OCI-LY7 (cell line): Measurements from ENCODE around the gene ADCY9. TPM values are rescaled to one million over a fixed set of nuclear protein-coding genes. Genes with fewer than 3 reads are reported as not detected.

ENCODE experiments used
- BruUV-seq: library from RNA; stranded (reverse); fragments of 400-500 nt; replicated peaks from 2 replicates; lab custom pipeline; 2021; lab: Mats Ljungman, UMichigan
- CTCF ChIA-PET: fragments of 300-600 bp; sonication (Branson Sonifier 250); formaldehyde crosslinking; loops from one replicate; lab custom pipeline; 2022; ENCODE audit warnings: antibody characterized with exemption; ENCODE audit not compliant: unreplicated experiment; lab: Charles Lee
- POLR2A ChIA-PET: fragments of 300-600 bp; sonication (Branson Sonifier 250); formaldehyde crosslinking; loops from one replicate; lab custom pipeline; 2022; ENCODE audit warnings: antibody characterized with exemption; lab: Charles Lee
- DNase-seq: peaks from one replicate; pipeline ENCODE4 v3.0.0-alpha.2; 2015; ENCODE audit warnings: low spot score
- H2AFZ ChIP-seq: fragments of 200-600 bp; sonication (generic), shearing (Covaris generic); 2 replicates; pipeline ENCODE4 v1.6.1; 2014; ENCODE audit warnings: mild to moderate bottlenecking, antibody characterized with exemption, low read length, moderate library complexity
- H3K27ac ChIP-seq: fragments of 200-600 bp; sonication (generic); 2 replicates; pipeline ENCODE4 v1.5.1; 2014; ENCODE audit warnings: mixed run types, low read depth, mild to moderate bottlenecking, moderate library complexity, low read length, inconsistent platforms; ENCODE audit not compliant: poor library complexity, severe bottlenecking
- H3K36me3 ChIP-seq: fragments of 200-600 bp; sonication (generic); 2 replicates; pipeline ENCODE4 v1.6.1; 2014; ENCODE audit warnings: mild to moderate bottlenecking, antibody characterized with exemption, low read length, moderate library complexity, mixed read lengths; ENCODE audit not compliant: insufficient read depth
- H3K4me1 ChIP-seq: fragments of 200-600 bp; sonication (generic); 2 replicates; pipeline ENCODE4 v1.5.1; 2014; ENCODE audit warnings: mild to moderate bottlenecking, low read length; ENCODE audit not compliant: insufficient read depth, poor library complexity, severe bottlenecking
- H3K4me2 ChIP-seq: fragments of 200-600 bp; sonication (generic); 2 replicates; pipeline ENCODE4 v1.6.1; 2014; ENCODE audit warnings: mild to moderate bottlenecking, low read length
- H3K4me3 ChIP-seq: fragments of 200-600 bp; sonication (generic); 2 replicates; pipeline ENCODE4 v1.5.1; 2014; ENCODE audit warnings: mild to moderate bottlenecking, low read depth, low read length; ENCODE audit not compliant: poor library complexity, severe bottlenecking
- H3K79me2 ChIP-seq: fragments of 200-600 bp; sonication (generic); 2 replicates; pipeline ENCODE4 v1.6.1; 2016; ENCODE audit warnings: low read depth, mild to moderate bottlenecking, low read length, moderate library complexity, mixed read lengths; ENCODE audit not compliant: insufficient read depth
- H3K9me2 ChIP-seq: fragments of 200-600 bp; sonication (generic); 2 replicates; pipeline ENCODE4 v1.6.1; 2016; ENCODE audit warnings: mild to moderate bottlenecking, low read length, mixed read lengths; ENCODE audit not compliant: insufficient read depth
- H3K9me3 ChIP-seq: fragments of 200-600 bp; sonication (generic); 2 replicates; pipeline ENCODE4 v1.6.1; 2014; ENCODE audit warnings: mild to moderate bottlenecking, mixed run types, low read length, mixed read lengths
- H4K20me1 ChIP-seq: fragments of 200-600 bp; sonication (generic); 2 replicates; pipeline ENCODE4 v1.6.1; 2014; ENCODE audit warnings: mild to moderate bottlenecking, antibody characterized with exemption, low read length, moderate library complexity, mixed read lengths; ENCODE audit not compliant: insufficient read depth
- EZH2phosphoT487 ChIP-seq: fragments of 200-600 bp; sonication (generic); IDR thresholded peaks from 2 replicates; pipeline ENCODE4 v1.6.1; 2018; ENCODE audit warnings: low read depth, borderline replicate concordance, mild to moderate bottlenecking, mixed run types, antibody characterized with exemption, low read length, moderate library complexity, mixed read lengths
- intact Hi-C: fragments of 100-400 bp; cut with micrococcal nuclease; formaldehyde crosslinking; loops from one replicate; pipeline ENCODE4 v1.10.0; 2022; ENCODE audit not compliant: unreplicated experiment
- total RNA-seq, 2 experiments: library from RNA; depleted of rRNA in 1 of 2; stranded (reverse); fragments of >200 nt in 1 of 2; shearing (Covaris generic) in 1 of 2; gene quantifications; 2 replicates each; pipeline ENCODE4 v1.2.3, GENCODE V29; 2014 to 2022
- TF ChIP-seq, protein P1 (sequence below): fragments of 200-600 bp; sonication (generic); conservative IDR thresholded peaks from 2 replicates; pipeline ENCODE4 v1.5.1; 2014; ENCODE audit warnings: mild to moderate bottlenecking, antibody characterized with exemption, low read length, moderate library complexity, mixed read lengths

ADCY9 gene
- total RNA-seq, 2 experiments from 2014 or later = 0.22 to 0.34 TPM

DNA sequence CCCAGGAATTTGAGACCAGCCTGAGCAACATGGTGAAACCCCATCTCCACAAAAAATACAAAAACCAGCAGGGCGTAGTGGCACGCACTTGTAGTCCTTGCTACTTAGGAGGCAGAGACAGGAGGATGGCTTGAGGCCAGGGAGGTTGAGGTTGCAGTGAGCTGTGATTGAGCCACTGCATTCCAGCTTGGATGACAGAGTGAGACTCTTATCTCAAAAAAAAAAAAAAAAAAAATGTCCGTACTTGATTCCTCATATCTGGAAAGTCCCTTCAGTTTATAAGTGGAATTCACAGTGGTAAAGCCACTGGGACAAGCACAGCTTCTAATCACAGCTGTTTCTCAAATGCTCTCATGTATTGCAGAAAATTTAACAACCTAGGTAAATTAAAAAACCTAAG, 157.1 kb downstream of the ADCY9 start:
- H3K4me1 ChIP-seq = no peaks in the 10 kb centered on the region
- TF ChIP-seq, protein P1, sequence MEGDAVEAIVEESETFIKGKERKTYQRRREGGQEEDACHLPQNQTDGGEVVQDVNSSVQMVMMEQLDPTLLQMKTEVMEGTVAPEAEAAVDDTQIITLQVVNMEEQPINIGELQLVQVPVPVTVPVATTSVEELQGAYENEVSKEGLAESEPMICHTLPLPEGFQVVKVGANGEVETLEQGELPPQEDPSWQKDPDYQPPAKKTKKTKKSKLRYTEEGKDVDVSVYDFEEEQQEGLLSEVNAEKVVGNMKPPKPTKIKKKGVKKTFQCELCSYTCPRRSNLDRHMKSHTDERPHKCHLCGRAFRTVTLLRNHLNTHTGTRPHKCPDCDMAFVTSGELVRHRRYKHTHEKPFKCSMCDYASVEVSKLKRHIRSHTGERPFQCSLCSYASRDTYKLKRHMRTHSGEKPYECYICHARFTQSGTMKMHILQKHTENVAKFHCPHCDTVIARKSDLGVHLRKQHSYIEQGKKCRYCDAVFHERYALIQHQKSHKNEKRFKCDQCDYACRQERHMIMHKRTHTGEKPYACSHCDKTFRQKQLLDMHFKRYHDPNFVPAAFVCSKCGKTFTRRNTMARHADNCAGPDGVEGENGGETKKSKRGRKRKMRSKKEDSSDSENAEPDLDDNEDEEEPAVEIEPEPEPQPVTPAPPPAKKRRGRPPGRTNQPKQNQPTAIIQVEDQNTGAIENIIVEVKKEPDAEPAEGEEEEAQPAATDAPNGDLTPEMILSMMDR = no peak
- TF ChIP-seq EZH2phosphoT487 = no peak
- POLR2A ChIA-PET = interaction anchor here (0.6 to 0.8 kb wide), 2 partner anchors 19 to 240 kb away, joined by 3 to 4 read pairs; no protein-coding TSS in a partner anchor
- H3K4me3 ChIP-seq = no peak overlapping the region
- H3K79me2 ChIP-seq = no peaks in the 10 kb centered on the region
- no peaks in the 10 kb centered on the region for H4K20me1 ChIP-seq
- no peak overlapping the region for H3K27ac ChIP-seq
- intact Hi-C loops = no loop called here
- no peak for DNase-seq
- no peaks in the 10 kb centered on the region for H3K9me3 ChIP-seq
- H3K4me2 ChIP-seq = no peak overlapping the region
- CTCF ChIA-PET = no interaction called here
- BruUV-seq = no TSS peak
- H2AFZ ChIP-seq = no peak overlapping the region
- no peaks in the 10 kb centered on the region for H3K9me2 ChIP-seq
- H3K36me3 ChIP-seq = no peaks in the 10 kb centered on the region

DNA sequence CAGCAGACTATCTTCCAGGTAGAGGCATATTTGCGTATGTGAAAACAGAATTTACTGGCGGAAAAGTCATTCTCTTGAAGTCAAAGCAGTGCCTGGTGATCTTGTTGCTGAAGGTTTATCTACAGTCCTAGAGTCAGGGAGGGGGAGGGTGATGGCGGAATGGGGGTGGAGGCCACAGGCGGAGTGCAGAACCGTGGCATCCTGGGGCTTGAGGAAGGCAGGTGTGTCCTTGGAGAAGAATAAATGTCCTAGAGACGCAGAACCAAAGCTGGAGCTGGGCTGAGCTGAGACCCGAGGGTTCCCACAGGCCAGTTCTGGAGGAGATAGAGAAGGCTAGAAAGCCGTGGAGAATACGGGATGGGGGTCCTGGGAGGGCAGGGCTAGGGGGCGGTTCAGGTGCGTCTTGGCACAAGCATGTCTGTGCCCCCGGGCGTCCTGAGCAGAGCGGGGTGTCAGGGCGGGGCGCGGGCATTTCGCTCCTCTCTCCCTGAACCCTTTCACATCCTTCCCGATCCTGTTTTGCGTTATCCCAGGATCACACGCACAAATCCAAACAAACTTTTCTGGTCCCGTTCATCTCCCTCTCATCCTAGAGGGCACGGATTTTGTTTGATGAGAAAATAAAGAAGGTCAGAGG, 158.8 kb downstream of the ADCY9 start:
- H3K9me2 ChIP-seq = no peaks in the 10 kb centered on the region
- no peak for DNase-seq
- H2AFZ ChIP-seq = no peak overlapping the region
- POLR2A ChIA-PET = interaction anchor here (0.6 kb wide), 1 partner anchor 58 kb away, joined by 4 read pairs; no protein-coding TSS in a partner anchor
- H3K9me3 ChIP-seq = no peaks in the 10 kb centered on the region
- H3K27ac ChIP-seq = no peak overlapping the region
- H3K4me1 ChIP-seq = no peaks in the 10 kb centered on the region
- no peaks in the 10 kb centered on the region for H3K79me2 ChIP-seq
- CTCF ChIA-PET = no interaction called here
- H3K36me3 ChIP-seq = no peaks in the 10 kb centered on the region
- intact Hi-C loops = no loop called here
- no TSS peak for BruUV-seq
- H4K20me1 ChIP-seq = no peaks in the 10 kb centered on the region
- H3K4me2 ChIP-seq = no peak overlapping the region
- no peak overlapping the region for H3K4me3 ChIP-seq
- TF ChIP-seq, protein P1 = no peak
- TF ChIP-seq EZH2phosphoT487 = no peak

DNA sequence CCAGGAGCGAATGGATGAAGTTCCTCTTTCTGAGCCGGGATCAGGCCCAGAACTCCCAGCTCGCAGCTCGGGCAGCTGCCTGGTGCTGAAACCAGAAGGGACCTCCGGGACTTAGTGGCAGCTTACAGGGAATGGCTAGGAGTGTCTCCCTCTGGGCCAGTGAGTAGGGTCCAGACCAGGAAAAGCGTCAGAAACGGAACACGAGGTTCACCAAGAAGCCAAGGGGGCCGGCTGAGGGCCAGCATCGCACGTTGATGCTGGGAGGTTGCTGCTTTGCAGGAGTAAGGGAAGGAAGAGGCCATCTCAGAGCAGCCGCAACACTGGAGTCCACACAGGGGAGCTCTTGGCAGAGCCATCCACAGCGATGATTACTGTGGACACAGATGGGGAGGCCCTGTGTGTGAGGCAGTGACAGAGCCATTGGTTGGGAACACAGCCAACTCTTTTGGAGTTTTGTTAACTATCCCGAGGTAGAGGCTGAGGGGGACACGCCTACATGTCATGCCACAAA, 161.8 kb downstream of the ADCY9 start:
- intact Hi-C loops = no loop called here
- TF ChIP-seq, protein P1 = no peak
- no peak for TF ChIP-seq EZH2phosphoT487
- Histone ChIP-seq H3K9me2 (no peaks in the 10 kb centered on the region), H3K79me2 (no peaks in the 10 kb centered on the region), H3K4me1 (no peaks in the 10 kb centered on the region), H2AFZ (no peak overlapping the region), H3K27ac (no peak overlapping the region), H3K9me3 (no peaks in the 10 kb centered on the region), H3K4me2 (no peak overlapping the region), H3K36me3 (no peaks in the 10 kb centered on the region), H3K4me3 (no peak overlapping the region), H4K20me1 (no peaks in the 10 kb centered on the region)
- ChIA-PET CTCF (no interaction called here), POLR2A (no interaction called here)
- no TSS peak for BruUV-seq
- no peak for DNase-seq
